ENCODE data around the gene ADCY6.

ADCY6 gene

GRCh38 chr12:48815126-48816110 lies 26.5 kb upstream of the ADCY6 start:
- DNase-seq: peak; percentile 25

- DNase-seq: peak; percentile 75
Observed at GRCh38 chr12:48814262-48815125, 25.6 kb upstream of the ADCY6 start.

DNA sequence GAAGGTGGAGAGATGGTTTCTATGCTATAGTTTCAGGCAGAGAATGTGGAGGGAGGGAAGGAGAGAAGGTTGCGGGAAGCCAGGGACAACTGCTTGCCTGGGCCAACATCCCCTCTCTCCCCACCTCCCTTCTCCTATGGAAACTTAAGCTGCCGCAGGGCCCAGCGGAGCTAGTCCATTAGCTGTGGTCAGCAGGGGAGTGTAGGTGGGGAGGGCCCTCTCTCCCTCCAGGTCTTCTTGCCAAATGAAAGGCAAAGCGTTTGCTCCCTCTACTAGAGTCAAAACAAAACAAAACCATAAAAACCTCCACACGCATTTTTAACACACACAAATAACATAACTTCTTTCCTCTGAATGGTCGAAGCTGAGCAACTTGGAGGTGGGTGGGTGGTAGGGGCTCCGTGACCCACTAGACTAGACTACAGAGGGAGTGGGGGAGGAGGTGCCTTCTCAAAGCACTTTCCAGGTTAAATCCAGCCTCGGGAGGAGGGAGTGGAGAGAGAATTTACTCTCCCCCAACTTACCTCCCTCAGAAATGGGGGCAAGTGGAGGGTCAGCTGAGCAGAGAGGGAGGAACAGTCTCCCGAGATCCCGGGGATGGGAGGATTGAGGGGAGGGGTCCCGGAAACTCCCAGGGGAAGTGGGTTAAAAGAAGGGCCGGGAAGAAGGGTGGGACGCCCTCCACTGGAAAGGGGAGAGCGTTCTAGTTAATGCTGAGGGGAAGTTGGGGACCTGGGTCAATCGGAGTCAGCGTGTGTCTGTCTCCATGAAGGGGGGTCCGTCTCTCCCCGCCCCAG lies 24.8 kb upstream of the ADCY6 start:
- no peak for DNase-seq

DNA sequence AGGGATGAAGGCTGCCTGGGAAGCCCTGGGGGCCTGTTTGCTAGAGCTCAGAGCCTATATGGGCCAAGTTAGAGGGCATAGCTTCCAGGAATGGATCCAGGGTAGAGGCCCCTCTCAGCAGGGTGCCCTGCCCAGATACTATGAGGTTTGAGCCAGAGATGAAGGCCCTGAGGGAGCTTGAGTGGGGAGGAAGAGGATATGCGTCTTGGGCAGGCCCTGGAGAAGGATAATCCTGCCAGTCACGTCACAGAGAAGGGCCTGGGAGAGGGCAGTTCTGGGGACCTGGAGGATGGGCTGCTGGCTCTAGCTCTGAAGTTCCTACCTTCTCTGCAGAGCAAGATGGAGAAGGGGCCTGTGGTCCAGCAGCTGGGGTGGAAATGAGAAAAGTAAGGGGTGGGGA lies 23.5 kb upstream of the ADCY6 start:
- DNase-seq: no peak

GRCh38 chr12:48811437-48812090 lies 22.7 kb upstream of the ADCY6 start:
- DNase-seq: no peak

- DNase-seq: no peak
Observed at GRCh38 chr12:48810903-48811431, 22.1 kb upstream of the ADCY6 start.

- DNase-seq: no peak
Observed at GRCh38 chr12:48807981-48808380, 19.1 kb upstream of the ADCY6 start.

- DNase-seq: no peak
Observed at GRCh38 chr12:48803675-48804074, 14.8 kb upstream of the ADCY6 start.

- DNase-seq: no peak
Observed at GRCh38 chr12:48800971-48801370, 12.1 kb upstream of the ADCY6 start.

DNA sequence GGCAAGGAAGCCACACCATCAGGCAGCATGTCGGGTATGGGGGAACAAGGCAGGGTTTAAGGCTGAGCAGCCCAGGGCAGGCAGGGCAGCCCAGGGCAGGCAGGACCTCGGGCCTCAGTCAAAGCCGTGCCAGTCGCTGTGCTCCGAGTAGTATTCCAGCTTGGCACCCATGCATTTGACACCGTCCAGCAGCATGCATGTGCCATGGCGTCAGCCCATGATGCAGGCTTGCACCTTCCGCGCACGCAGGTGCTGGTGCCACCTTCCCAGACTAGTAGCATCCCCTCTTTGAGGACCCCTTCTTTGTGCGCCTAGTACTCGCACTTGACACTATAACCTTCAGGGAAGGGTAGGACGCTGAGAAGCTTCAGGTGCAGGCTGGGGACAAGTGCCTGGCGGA lies 11.6 kb upstream of the ADCY6 start:
- no peak for DNase-seq

DNA sequence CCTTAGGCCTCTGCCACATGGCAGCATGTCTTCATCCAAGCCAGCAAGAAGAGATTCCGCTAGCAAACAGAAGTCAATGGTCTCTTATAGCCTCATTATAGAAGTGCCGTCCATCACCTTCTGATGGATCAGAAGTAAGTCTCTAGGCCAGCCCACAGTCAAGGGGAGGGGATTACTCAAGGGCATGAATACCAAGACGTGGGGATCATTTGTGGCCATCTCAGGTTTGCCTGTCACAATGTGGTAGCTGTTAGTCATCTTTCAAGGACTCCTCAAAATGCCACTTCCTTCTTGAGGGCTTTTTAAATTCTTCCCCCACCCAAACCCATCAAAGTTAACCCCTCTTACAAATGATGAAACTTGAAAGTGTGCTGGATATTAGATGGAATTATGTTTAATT lies 8.1 kb upstream of the ADCY6 start:
- DNase-seq: no peak

DNA sequence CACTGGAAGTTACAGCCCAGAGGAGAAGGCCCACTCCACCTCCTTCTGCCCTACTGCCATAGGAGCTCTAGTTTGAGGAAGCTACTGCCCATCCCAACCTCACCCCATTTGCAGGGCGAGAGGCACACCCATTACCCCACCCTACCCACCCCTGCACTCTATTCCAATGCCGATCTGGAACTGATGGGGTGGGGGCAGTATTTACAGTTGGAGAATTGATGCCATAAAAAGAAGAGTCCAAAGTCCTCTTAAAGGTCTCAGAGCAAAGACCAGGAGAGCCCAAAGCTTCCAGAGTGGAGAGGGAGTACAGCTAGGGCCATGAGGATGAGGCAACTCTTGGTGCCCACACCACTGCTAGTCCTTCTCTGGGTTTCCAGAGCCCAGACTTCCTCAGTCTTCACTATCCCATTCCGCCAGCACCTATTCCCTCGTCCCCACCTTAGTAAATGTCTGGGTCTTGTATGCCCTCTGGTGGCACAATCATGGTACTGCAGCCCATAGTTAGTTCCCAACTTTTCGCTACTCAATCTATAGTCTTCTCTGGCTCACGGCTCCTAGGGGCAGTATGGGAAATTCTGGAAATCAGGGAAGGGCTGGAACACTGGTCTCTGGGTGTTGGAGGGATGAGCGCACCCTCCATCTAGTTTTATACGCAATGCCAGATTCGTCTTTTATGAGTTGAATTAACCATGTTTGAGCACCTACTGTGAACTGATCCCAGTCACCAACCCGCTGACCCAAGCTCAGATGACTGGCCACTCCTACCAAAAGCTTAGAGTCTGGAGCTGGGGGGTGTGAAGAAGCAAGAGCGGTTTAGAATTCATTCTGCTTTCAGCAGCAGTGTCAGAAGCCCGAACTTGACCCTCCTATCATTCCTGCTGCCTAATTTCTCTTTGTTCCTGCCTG lies 6.9 kb upstream of the ADCY6 start:
- peak; percentile 50 for DNase-seq

GRCh38 chr12:48794870-48795269 lies 6.0 kb upstream of the ADCY6 start:
- DNase-seq: no peak

DNA sequence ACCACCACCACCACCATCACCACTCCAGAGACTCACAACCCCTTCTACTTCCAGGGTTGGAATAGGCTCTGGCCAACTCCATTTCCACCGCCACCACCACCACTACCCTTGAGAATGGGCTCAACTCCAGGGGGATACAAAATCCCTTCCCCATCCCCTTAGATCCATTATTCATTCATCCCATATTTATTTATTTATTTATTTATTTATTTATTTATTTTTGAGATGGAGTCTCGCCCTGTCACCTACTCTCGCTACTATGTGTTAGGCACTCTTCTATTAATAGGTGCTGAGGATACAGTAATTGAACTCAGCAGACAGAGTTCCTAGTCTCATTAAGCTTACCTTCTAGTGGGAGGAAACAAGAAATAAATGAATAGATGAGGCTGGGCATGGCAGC lies 4.8 kb upstream of the ADCY6 start:
- DNase-seq: no peak

DNA sequence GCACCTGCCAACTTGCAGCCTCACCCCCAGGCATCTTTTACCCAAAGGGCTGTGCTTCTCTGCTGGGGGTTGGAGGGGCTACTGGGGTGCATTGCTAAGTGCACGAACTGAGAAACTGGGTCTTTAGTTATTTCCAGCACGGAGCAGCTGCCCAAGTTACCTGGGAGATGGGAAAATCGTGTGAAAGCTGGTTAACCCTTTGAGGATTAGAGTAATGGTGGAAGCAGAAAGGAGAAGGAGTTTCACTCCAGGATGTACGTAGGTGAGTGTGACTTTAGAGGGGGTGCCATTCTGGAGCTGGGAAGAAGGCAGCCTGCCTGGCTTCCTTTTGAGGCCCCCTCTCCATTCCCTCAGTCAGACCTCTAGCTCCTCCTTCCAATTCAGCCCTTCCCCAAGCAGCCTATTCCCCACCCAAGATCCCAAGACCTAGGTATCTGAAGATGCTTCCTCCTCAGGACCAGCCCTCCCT lies 1.0 kb upstream of the ADCY6 start:
- no peak for DNase-seq

DNA sequence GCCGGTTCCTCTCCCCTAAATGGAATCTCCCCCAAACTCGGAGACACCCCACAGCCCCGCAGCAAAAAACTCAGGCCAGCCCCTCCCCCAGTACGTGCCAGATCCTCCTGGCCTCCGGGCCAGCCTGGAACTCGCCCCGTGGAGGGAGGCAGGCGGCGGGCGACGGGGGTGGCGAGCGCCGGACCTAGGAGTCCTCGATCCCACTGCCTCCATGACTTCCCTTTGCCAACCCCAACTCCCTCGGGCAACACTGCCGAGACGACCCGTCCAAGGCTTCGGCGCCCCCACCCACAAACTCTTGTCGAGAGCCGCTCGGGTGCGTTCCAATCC lies 400 bp downstream of the ADCY6 start:
- no peak for DNase-seq

GRCh38 chr12:48787791-48788523 lies 932 bp downstream of the ADCY6 start:
- no peak for DNase-seq

DNA sequence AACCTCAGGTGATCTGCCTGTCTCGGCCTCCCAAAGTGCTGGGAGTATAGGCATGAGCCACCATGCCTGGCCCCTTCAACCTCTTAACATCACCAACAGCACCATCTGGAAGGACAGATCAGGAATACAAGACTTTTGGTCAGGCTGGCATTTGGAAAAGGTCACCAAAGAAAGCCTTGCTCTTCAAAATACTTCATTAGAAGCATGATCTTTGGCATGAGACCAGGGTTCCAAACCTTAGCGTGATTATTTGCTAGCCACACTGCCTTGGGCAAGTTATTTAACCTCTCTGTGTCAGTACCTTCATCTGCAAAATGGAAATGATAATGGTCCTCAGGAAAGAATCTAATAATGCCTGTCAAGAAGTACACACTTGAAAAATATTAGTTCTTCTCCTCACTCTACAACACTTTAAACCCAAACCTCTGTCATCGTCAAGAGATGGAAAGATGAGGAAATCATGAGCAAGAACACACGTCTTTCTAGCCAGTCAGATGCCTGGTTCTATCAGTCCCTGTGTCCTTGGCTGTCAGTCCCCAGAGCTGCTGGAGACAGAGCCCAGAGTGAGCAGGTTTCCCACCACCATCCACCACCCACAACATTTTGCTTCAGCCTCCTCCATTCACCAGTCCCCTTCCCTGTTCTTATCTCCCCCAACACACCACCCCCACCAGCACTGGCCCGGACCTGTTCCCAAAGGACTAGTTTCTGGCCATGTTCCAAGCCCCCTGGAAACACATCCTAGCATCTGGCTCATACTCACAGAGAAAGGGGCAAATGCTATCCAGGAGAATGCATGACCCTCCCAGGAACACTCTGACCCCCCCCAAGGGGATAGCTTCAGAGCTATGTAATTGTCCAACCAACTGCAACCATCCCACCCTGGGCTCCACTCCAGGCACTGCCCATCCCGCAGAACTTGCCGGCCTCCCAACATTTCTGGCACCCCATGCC lies 2.0 kb downstream of the ADCY6 start:
- no peak for DNase-seq

DNA sequence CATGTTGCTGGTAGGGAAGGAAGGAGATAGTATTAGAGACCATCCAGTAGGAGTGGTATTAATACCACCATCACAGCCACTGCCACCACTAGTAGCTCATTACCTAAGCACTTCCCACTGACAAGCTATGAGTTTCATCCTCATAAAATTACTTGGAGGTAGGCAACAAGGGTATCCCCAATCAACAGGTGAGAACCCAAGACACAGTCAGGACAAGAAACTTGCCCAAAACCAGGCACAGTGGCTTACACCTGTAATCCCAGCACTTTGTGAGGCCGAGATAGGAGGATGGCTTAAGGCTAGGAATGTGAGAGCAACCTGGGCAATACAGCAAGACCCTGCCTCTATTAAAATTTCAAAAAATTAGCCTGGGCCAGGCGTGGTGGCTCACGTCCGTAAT lies 5.5 kb downstream of the ADCY6 start:
- no peak for DNase-seq
